HG03575 (cell line): ENCODE data around the gene TLCD3B.

ENCODE experiments used
- ATAC-seq: cut with Tn5 transposase; IDR thresholded peaks from one replicate; pipeline ENCODE4 v1.9.1; 2021; ENCODE audit not compliant: unreplicated experiment, insufficient number of reproducible peaks, low FRiP score; ENCODE audit errors: extremely low read depth

The TLCD3B gene

DNA sequence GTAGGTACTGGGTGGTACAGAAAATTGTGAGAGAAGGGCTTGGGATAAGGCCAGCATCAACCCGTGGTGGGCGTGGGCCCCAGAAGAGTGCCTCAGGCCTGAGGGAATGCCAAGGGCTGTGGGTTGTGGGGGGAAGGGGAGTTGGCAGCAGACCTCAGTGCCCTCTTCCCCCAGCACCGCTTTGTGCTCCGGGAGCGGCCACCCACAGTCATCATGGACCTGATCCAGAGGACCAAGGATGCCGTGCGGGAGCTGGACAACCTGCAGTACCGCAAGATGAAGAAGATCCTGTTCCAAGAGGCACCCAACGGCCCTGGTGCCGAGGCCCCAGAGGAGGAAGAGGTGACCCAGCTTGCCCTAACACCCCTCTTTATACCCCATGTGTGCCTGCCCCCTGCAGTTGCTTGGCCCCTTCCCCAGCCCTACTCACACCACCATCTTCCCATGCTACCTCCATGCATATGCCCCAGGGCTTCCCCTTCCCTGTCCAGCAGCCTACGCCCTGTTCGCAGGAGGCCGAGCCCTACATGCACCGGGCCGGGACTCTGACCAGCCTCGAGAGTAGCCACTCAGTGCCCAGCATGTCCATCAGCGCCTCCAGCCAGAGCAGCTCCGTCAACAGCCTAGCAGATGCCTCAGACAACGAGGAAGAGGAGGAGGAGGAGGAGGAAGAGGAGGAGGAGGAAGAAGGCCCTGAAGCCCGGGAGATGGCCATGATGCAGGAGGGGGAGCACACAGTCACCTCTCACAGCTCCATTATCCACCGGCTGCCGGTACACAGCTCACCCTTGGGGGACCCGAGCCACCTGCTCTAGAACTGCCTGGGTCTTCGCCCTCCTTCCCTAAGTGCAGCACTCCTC is 48.3 kb downstream of the TLCD3B start:
- ATAC-seq, result no peak

DNA sequence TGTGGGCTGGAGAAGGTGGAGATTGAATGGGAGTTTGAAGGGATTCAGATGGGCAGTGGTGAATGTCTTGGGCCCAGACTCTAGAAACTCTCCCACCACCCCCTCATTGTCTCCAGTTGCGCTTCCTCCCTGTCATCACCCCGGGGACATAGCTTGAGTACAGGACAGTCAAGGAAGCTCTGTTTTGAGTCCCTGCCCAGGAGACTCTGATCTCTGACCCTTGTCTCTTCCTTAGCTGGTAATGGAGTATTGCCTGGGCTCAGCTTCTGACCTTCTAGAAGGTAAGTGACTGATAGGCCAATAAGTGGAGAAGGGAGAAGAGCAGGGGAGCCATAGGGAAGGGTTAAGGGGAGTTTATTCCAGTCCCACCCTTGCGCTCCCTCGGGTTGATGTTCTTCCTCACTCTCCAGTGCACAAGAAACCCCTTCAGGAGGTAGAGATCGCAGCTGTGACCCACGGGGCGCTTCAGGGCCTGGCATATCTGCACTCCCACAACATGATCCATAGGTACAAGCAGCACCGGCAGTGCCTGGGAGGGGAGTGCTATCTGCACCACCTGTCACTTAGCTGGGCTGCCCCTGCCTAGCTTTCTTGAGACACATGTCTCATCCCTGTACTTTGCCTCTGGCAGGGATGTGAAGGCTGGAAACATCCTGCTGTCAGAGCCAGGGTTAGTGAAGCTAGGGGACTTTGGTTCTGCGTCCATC is 52.4 kb downstream of the TLCD3B start:
- no peak for ATAC-seq

DNA sequence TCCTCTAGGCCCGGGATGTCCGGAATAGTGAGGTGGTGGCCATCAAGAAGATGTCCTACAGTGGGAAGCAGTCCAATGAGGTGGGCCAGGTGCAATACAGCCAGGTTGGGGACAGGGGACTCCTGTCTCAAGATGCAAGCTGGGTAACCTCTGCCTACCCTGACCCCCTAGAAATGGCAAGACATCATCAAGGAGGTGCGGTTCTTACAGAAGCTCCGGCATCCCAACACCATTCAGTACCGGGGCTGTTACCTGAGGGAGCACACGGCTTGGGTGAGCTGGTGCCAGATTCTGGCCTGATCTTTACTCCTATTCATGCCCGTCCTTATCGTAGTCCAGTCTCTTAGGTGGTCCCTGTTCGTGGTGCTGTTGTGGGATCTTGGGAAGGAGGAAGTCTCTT is 53.0 kb downstream of the TLCD3B start:
- ATAC-seq, result no peak

DNA sequence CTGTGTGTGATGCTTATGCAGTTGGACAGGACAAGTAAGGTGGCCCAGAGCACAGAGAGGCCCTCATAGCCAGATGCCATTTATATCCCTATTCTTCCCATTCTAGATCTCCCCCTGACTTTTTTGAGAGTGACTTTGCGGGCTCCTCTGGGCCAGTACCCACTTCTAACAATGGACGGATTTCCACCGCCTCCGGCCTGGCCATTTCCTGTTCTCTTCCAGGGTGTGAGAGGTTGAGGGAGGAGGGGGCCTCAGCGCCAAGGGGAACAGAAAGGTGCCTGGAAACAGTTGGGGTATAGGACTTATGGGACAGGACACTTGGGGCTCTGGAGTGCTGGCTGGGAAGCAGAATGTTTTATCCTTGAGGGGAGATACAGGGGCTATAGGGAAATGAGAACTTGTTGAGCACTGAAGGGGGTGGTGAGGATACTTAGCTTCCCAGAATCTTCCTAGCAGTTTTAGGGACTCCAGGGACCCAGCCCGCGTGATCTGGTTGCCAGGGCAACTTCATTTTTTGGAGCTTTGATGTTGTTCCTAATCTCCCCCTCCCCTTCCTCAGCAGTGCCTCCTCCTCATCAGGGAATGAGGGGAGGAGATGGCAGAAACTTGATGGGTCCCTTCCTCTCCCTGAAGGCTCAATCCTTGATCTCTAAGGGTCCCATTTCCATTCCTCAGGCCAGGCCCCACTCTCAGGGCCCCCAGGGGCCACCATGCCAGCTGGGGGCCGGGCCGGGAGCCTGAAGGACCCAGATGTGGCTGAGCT is 53.8 kb downstream of the TLCD3B start:
- no peak for ATAC-seq

DNA sequence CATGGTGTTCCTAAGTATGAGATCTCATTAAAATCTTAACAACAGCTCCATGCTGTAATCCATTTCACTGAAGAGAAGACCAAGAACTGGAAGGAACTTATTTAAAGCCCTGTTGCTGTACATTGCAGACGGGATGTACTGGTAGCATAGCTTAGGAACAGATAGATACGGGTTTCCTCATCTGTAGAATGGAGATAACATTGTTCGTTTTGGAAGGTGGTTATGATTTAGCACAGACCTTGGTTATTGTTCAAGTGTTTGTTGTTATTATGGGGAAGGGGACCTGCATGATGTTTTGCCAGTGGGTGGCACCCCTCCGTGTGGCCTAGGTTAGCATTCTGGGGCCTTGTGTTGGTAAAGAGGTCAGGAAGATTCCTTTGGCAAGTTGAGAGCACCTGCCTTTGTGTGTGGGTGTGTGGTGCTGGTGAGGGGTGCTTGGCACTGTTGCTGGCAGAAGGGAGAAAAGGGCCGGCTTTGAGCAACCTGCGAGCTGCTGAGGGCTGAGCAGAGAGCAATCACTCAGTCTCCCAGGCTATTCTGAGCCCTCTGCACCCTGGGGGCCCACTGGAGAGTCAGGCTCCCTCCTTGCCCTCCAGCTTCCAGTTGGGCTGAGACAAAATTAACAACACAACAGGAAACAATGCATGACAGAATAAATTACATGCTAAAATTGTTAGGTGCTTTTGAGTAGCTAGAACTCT is 55.1 kb downstream of the TLCD3B start:
- no peak for ATAC-seq

DNA sequence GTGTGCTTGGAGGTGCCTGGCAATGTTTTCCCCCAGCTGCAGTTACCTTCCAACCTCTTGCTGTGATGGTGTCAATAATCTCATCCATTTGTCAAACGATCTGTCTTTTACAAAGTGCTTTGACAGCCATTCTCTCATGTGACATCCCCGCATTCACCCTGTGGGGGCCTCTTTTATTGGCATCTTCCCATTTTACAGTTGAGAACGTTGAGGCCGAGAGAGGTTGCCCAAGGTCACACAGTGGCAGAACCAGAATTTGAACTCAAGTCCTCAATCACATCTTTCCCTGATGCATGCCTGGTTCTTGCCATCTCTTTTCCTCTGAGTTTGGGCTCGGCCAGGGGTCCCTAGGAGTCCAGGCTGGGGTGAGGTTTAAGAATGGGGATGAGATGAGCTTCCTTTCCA is 55.9 kb downstream of the TLCD3B start:
- no peak for ATAC-seq
